Panc1 (cell line): ENCODE results near the gene PPP4R3A. TPM values are rescaled to one million over a fixed set of nuclear protein-coding genes. Genes with fewer than 3 reads are reported as not detected.

Experiments used
- ATAC-seq: fragments of 200-7000 bp; cut with Tn5 transposase; 2 replicates; pipeline ENCODE4 v1.9.1; 2020; ENCODE audit warnings: mild to moderate bottlenecking, moderate library complexity
- BruUV-seq: library from RNA; stranded (reverse); fragments of 400-500 nt; replicated peaks from 2 replicates; lab custom pipeline; 2021; lab: Mats Ljungman, UMichigan
- CTCF ChIA-PET: fragments of 300-600 bp; sonication (Branson Sonifier 250); formaldehyde crosslinking; loops from one replicate; lab custom pipeline; 2022; ENCODE audit warnings: antibody characterized with exemption; lab: Charles Lee
- POLR2A ChIA-PET: fragments of 300-600 bp; sonication (Branson Sonifier 250); formaldehyde crosslinking; loops from one replicate; lab custom pipeline; 2022; ENCODE audit warnings: antibody characterized with exemption; lab: Charles Lee
- DNase-seq: peaks from one replicate; pipeline ENCODE4 v3.0.0-alpha.2; 2010; ENCODE audit warnings: low read depth, low spot score
- H3K27ac ChIP-seq: 2 replicates; pipeline ENCODE4 v1.5.1; 2011; ENCODE audit warnings: mild to moderate bottlenecking, low read length, inconsistent platforms
- H3K27me3 ChIP-seq: fragments of 200-500 bp; sonication (Bioruptor generic); 2 replicates; pipeline ENCODE4 v1.6.0; 2014; ENCODE audit warnings: low read length, inconsistent platforms; ENCODE audit not compliant: control insufficient read depth, insufficient read depth
- H3K36me3 ChIP-seq: fragments of 200-500 bp; sonication (Bioruptor generic); 2 replicates; pipeline ENCODE4 v1.5.1; 2014; ENCODE audit warnings: inconsistent platforms, mild to moderate bottlenecking, low read length, moderate library complexity; ENCODE audit not compliant: control insufficient read depth, insufficient read depth
- H3K4me1 ChIP-seq: 2 replicates; pipeline ENCODE4 v1.5.1; 2011; ENCODE audit warnings: inconsistent platforms, mild to moderate bottlenecking, low read length, moderate library complexity; ENCODE audit not compliant: control insufficient read depth, insufficient read depth
- H3K4me3 ChIP-seq, 2 experiments: 2 replicates each; pipeline ENCODE4 v1.5.1; 2011 to 2012; ENCODE audit warnings: low read depth in 2 of 2, low read length in 2 of 2, mild to moderate bottlenecking in 2 of 2, inconsistent platforms in 1 of 2, moderate library complexity in 1 of 2
- H3K9me3 ChIP-seq: fragments of 200-500 bp; sonication (Bioruptor generic); 2 replicates; pipeline ENCODE4 v1.5.1; 2014; ENCODE audit warnings: low read depth, mild to moderate bottlenecking, inconsistent platforms, low read length, moderate library complexity; ENCODE audit not compliant: control insufficient read depth, insufficient read depth
- POLR2AphosphoS5 ChIP-seq: IDR thresholded peaks from 2 replicates; pipeline ENCODE4 v1.6.1; 2012; ENCODE audit warnings: mild to moderate bottlenecking, low read depth, low read length, moderate library complexity
- SIN3A ChIP-seq: IDR thresholded peaks from 2 replicates; pipeline ENCODE4 v1.6.1; 2012; ENCODE audit warnings: low read depth, mild to moderate bottlenecking, low read length, moderate library complexity, borderline replicate concordance; ENCODE audit not compliant: insufficient read depth
- TCF7L2 ChIP-seq: IDR thresholded peaks from 2 replicates; pipeline ENCODE4 v1.6.1; 2011; ENCODE audit warnings: mild to moderate bottlenecking, low read depth, low read length, inconsistent platforms
- in situ Hi-C: cut with HindIII; loops from 2 replicates; pipeline ENCODE4 v1.10.0; 2016; ENCODE audit warnings: low sequenced_read_pairs, low pct_unique_long_range_greater_than_20kb
- intact Hi-C: fragments of 100-400 bp; cut with micrococcal nuclease; formaldehyde crosslinking; loops from one replicate; pipeline ENCODE4 v1.10.0; 2022; ENCODE audit not compliant: unreplicated experiment
- total RNA-seq: library from RNA; stranded (reverse); gene quantifications from one replicate; pipeline ENCODE4 v1.2.1, GENCODE V29; 2021; ENCODE audit not compliant: unreplicated experiment
- TF ChIP-seq, protein P1 (sequence below), 2 experiments: IDR thresholded peaks; 2 replicates each; pipeline ENCODE4 v1.6.1; 2011 to 2012; ENCODE audit warnings: low read depth in 2 of 2, control low read depth in 1 of 2, low read length in 1 of 2, mild to moderate bottlenecking in 1 of 2, moderate library complexity in 1 of 2; ENCODE audit not compliant: insufficient read depth in 1 of 2
- TF ChIP-seq, protein P2 (sequence below): fragments of 450-650 bp; IDR thresholded peaks from 2 replicates; pipeline ENCODE4 v1.5.1; 2017; ENCODE audit warnings: mild to moderate bottlenecking

The PPP4R3A gene
- total RNA-seq, 1 experiment from 2014 or later, result 54.8 TPM

DNA sequence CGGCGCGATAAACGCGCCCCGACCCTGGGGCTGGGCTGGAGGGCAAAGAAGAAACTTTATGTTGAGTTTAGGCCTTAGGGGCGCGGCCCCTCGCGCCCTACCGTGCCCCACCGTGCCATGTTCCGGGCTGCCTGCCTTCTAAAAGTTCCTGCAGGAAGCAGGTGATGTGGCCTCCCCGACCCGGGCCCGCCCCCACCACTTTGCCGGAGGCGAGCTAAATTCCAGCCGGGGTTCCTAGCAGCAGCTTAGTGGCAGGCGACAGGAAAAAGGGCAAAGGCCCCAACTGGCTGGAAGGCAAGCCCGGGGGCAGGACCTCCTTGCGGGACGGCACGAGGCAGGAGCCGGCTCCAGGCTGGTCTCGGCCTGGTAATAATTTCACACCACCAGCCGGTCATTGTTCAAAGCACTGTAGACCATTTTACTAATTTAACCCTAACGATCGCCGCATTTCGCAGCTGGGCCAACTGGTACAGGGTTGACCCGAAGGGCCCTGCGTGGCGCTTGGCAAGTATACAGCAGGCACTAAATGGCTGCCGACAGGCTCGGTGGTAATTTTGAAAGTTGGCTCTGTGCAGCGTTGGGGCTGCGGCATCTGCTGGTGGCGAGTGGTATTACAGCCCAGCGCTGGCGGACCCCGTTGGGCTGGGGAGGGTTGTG lies 91.6 kb downstream of the PPP4R3A start:
- H3K9me3 ChIP-seq, result no peaks in the 10 kb centered on the region
- ChIA-PET CTCF (interaction anchor here (1.3 kb wide), 1 partner anchor 95 kb away, joined by 4 read pairs; no protein-coding TSS in a partner anchor), POLR2A (interaction anchor here (0.6 kb wide), 1 partner anchor 113 kb away, joined by 3 read pairs; no protein-coding TSS in a partner anchor)
- peak overlapping the region; percentile 50 to 55 for H3K4me3 ChIP-seq
- peaks cover 6% of the 10 kb centered on the region for H3K4me1 ChIP-seq
- no peaks in the 10 kb centered on the region; the same call in none of the 2 replicates for H3K36me3 ChIP-seq
- TF ChIP-seq, protein P1, sequence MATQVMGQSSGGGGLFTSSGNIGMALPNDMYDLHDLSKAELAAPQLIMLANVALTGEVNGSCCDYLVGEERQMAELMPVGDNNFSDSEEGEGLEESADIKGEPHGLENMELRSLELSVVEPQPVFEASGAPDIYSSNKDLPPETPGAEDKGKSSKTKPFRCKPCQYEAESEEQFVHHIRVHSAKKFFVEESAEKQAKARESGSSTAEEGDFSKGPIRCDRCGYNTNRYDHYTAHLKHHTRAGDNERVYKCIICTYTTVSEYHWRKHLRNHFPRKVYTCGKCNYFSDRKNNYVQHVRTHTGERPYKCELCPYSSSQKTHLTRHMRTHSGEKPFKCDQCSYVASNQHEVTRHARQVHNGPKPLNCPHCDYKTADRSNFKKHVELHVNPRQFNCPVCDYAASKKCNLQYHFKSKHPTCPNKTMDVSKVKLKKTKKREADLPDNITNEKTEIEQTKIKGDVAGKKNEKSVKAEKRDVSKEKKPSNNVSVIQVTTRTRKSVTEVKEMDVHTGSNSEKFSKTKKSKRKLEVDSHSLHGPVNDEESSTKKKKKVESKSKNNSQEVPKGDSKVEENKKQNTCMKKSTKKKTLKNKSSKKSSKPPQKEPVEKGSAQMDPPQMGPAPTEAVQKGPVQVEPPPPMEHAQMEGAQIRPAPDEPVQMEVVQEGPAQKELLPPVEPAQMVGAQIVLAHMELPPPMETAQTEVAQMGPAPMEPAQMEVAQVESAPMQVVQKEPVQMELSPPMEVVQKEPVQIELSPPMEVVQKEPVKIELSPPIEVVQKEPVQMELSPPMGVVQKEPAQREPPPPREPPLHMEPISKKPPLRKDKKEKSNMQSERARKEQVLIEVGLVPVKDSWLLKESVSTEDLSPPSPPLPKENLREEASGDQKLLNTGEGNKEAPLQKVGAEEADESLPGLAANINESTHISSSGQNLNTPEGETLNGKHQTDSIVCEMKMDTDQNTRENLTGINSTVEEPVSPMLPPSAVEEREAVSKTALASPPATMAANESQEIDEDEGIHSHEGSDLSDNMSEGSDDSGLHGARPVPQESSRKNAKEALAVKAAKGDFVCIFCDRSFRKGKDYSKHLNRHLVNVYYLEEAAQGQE (IDR thresholded peaks at IDR 0.05; ENCODE audit: insufficient read depth in 1 of 2, low read depth in 2 of 2, low read length in 1 of 2), result no peak
- TF ChIP-seq, protein P2, sequence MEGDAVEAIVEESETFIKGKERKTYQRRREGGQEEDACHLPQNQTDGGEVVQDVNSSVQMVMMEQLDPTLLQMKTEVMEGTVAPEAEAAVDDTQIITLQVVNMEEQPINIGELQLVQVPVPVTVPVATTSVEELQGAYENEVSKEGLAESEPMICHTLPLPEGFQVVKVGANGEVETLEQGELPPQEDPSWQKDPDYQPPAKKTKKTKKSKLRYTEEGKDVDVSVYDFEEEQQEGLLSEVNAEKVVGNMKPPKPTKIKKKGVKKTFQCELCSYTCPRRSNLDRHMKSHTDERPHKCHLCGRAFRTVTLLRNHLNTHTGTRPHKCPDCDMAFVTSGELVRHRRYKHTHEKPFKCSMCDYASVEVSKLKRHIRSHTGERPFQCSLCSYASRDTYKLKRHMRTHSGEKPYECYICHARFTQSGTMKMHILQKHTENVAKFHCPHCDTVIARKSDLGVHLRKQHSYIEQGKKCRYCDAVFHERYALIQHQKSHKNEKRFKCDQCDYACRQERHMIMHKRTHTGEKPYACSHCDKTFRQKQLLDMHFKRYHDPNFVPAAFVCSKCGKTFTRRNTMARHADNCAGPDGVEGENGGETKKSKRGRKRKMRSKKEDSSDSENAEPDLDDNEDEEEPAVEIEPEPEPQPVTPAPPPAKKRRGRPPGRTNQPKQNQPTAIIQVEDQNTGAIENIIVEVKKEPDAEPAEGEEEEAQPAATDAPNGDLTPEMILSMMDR, result peak; percentile 95
- no TSS peak for BruUV-seq
- in situ Hi-C loops, result no loop called here
- H3K27ac ChIP-seq, result peak overlapping the region; percentile 71
- peak; percentile 56 for DNase-seq
- intact Hi-C loops, result loop anchor here (2.0 kb wide), 1 partner anchor 96 kb away; no protein-coding TSS in a partner anchor
- ATAC-seq, result peak; percentile 62
- no peaks in the 10 kb centered on the region for H3K27me3 ChIP-seq

DNA sequence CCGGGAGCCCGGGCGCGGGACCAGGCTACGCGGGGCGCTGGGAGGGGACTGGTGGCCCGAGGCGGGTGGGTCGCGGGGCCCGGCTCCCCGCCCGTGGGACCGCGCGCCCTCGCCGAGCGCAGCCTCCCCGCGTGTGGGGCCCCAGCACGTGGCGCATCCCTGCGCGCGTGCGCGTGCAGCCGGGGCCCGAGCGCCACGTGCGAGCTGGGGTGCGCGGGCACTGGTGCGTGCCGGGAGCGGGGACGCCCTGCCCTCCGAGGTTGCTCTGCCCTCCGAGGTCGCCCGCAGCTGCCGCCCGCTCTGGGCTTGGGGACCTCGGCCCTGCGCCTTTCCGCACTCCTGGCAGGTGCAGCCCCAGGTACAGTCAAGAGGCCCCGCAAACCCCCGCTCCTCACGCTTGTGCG lies 92.1 kb downstream of the PPP4R3A start:
- no peak for DNase-seq
- BruUV-seq, result no TSS peak
- intact Hi-C loops, result loop anchor here (2.0 kb wide), 1 partner anchor 95 kb away; no protein-coding TSS in a partner anchor
- Histone ChIP-seq H3K27me3 (no peaks in the 10 kb centered on the region), H3K9me3 (no peaks in the 10 kb centered on the region), H3K4me1 (peaks cover 6% of the 10 kb centered on the region), H3K4me3 (peak overlapping the region; percentile 50 to 55), H3K27ac (peak overlapping the region; percentile 71), H3K36me3 (no peaks in the 10 kb centered on the region; the same call in none of the 2 replicates)
- TF ChIP-seq SIN3A, result no peak
- TF ChIP-seq TCF7L2, result no peak
- TF ChIP-seq, protein P2, result no peak
- TF ChIP-seq, protein P1 (IDR thresholded peaks at IDR 0.05; ENCODE audit: insufficient read depth in 1 of 2, low read depth in 2 of 2, low read length in 1 of 2), result no peak
- no peak for TF ChIP-seq POLR2AphosphoS5
- peak; percentile 75 for ATAC-seq
- in situ Hi-C loops, result no loop called here
- ChIA-PET POLR2A (no interaction called here), CTCF (interaction anchor here (0.7 to 1.3 kb wide), 2 partner anchors 95 to 131 kb away, joined by 3 to 4 read pairs; no protein-coding TSS in a partner anchor)
